Spleen (tissue), 7 donors: ENCODE measurements around the gene NUMB.

Source experiments
- POLR2A ChIP-seq, 3 donors: fragments of 450-650 bp; IDR thresholded peaks; one replicate each; pipeline ENCODE4 v1.5.1; 2017; ENCODE audit warnings: antibody characterized with exemption in 3 of 3, mild to moderate bottlenecking in 1 of 3
- TF ChIP-seq, protein P1 (sequence below), 11 experiments: fragments of 200-600 bp in 7 of 11; fragments of 450-650 bp in 4 of 11; sonication (generic) in 4 of 11; IDR thresholded peaks in 8 of 11; conservative IDR thresholded peaks in 3 of 11; 1 replicate in 7 of 11; 2 replicates in 4 of 11; pipeline versions ENCODE4 v1.4.0 to v1.8.0; 2016 to 2021; ENCODE audit warnings: antibody characterized with exemption in 11 of 11, inconsistent platforms in 4 of 11, mild to moderate bottlenecking in 1 of 11
- donor health status: DM: no; HTN: no; CAD: no; lungs with moderate emphysema.
- donor health status: DM: no; HTN: no; CAD: no.
- donor health status: DM: no; HTN: no; CAD: no.

DNA sequence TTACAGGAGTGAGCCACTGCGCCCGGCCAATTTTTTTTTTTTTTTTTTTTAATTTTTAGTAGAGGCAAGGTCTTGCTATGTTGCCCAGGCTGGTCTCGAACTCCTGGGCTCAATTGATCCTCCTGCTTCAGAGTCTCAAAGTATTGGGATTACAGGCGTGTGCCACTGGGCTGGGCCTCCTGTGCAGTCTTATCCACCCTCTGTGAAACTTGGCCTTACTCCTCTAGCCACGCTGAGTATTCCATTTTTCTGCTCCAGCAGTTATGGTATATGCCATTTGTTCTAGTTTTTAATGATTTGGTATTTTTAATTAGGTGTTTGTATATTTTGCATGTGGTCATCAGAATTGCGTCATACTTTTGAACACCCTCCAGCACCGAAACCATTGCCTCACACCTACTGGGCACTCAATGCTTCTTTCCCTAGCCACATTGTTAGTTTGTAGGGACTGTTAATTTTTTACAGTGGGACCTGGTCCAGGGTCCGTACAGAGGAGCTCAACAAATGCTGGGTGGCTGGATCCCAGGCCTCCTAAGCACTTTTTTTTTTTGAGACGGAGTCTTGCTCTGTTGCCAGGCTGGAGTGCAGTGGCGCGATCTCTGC lies 43.8 kb upstream of the NUMB start:
- TF ChIP-seq, protein P1, sequence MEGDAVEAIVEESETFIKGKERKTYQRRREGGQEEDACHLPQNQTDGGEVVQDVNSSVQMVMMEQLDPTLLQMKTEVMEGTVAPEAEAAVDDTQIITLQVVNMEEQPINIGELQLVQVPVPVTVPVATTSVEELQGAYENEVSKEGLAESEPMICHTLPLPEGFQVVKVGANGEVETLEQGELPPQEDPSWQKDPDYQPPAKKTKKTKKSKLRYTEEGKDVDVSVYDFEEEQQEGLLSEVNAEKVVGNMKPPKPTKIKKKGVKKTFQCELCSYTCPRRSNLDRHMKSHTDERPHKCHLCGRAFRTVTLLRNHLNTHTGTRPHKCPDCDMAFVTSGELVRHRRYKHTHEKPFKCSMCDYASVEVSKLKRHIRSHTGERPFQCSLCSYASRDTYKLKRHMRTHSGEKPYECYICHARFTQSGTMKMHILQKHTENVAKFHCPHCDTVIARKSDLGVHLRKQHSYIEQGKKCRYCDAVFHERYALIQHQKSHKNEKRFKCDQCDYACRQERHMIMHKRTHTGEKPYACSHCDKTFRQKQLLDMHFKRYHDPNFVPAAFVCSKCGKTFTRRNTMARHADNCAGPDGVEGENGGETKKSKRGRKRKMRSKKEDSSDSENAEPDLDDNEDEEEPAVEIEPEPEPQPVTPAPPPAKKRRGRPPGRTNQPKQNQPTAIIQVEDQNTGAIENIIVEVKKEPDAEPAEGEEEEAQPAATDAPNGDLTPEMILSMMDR (IDR thresholded peaks at IDR 0.05 in 8 of 11, conservative IDR thresholded peaks at IDR 0.05 in 3 of 11), result no peak
- no peak for TF ChIP-seq POLR2A (IDR thresholded peaks at IDR 0.05)
